ENCODE results near the gene SORCS3.

SORCS3 gene

DNA sequence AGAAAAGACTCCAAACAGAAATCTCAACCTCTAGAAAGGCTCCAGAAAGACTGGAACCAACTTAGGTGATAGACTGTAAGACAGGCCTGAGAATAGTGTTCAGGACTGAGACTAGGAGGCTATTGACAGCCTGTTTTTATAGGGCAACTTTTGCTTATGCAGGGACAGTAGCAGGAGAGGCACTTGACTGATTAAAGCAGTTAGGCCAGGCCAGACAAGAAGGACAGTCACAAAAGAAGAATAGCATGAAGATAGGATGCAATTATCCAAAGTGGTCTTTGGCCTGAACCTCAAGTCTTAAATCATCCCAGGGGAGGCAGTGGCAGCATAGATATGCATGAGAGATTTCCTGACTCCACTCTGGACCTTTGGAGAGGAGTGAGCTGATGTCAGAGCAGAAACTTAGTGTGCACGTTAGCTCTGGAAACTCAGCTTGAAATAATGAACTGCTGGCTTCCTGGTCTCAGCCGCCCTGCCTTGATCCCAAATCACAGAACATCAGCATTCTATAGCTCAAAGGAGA, 290.6 kb downstream of the SORCS3 start:
- H3K4me1 Mint-ChIP-seq = peaks cover 18% of the 10 kb centered on the region
- no peak overlapping the region for H3K4me3 Mint-ChIP-seq
- H3K9me3 Mint-ChIP-seq = no peaks in the 10 kb centered on the region
- peaks cover 16% of the 10 kb centered on the region for H3K27me3 Mint-ChIP-seq (ENCODE audit: low read depth, poor library complexity)
- no peaks in the 10 kb centered on the region for H3K36me3 Mint-ChIP-seq (ENCODE audit: low read depth)
- peak overlapping the region; percentile 57 for H3K27ac Mint-ChIP-seq
- no peak for TF ChIP-seq CTCF (IDR thresholded peaks at IDR 0.05)
- no peak for DNase-seq

DNA sequence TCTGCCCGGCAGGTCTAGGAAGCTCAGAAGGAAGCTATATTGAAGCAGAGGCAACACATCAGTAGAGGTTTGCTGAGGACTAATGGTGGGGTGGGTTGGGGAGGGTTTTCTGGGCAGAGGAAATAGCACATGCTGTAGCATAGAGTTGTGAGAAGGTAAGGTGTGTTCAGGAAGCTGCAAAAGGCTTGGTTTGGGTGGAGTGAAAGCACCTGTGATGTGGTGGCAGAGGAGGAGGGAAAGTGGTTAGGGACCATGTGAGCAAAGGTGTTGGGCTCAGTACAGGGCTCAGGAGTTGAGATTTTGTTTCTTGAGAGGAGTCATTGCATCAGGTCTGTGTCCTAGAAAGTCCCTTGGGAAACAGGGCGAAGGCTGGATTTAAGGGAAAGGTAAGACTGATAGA, 294.6 kb downstream of the SORCS3 start:
- H3K36me3 Mint-ChIP-seq (ENCODE audit: low read depth) = no peaks in the 10 kb centered on the region
- peaks cover 7% of the 10 kb centered on the region for H3K27me3 Mint-ChIP-seq (ENCODE audit: low read depth, poor library complexity)

GRCh38 chr10:104937567-104937966, 296.5 kb downstream of the SORCS3 start:
- Mint-ChIP-seq H3K4me3 (no peak overlapping the region), H3K27me3 (ENCODE audit: low read depth, poor library complexity) (peaks cover 7% of the 10 kb centered on the region)
- no peak for TF ChIP-seq CTCF (IDR thresholded peaks at IDR 0.05)

More for the DNA sequence above, 294.6 kb downstream of the SORCS3 start:
- no peak for DNase-seq
- no peak for TF ChIP-seq CTCF (IDR thresholded peaks at IDR 0.05)
- Mint-ChIP-seq H3K27ac (no peak overlapping the region), H3K9me3 (no peaks in the 10 kb centered on the region), H3K4me1 (peaks cover 32% of the 10 kb centered on the region), H3K4me3 (no peak overlapping the region)

GRCh38 chr10:104938031-104938430, 296.9 kb downstream of the SORCS3 start:
- Mint-ChIP-seq H3K27me3 (ENCODE audit: low read depth, poor library complexity) (peaks cover 7% of the 10 kb centered on the region), H3K4me1 (peaks cover 14% of the 10 kb centered on the region), H3K36me3 (ENCODE audit: low read depth) (no peaks in the 10 kb centered on the region), H3K27ac (no peak overlapping the region), H3K4me3 (no peak overlapping the region), H3K9me3 (no peaks in the 10 kb centered on the region)
- no peak for DNase-seq
- no peak for TF ChIP-seq CTCF (IDR thresholded peaks at IDR 0.05)

More at GRCh38 chr10:104937567-104937966, 296.5 kb downstream of the SORCS3 start:
- H3K27ac Mint-ChIP-seq = no peak overlapping the region
- H3K9me3 Mint-ChIP-seq = no peaks in the 10 kb centered on the region
- no peak for DNase-seq
- peaks cover 14% of the 10 kb centered on the region for H3K4me1 Mint-ChIP-seq
- no peaks in the 10 kb centered on the region for H3K36me3 Mint-ChIP-seq (ENCODE audit: low read depth)

DNA sequence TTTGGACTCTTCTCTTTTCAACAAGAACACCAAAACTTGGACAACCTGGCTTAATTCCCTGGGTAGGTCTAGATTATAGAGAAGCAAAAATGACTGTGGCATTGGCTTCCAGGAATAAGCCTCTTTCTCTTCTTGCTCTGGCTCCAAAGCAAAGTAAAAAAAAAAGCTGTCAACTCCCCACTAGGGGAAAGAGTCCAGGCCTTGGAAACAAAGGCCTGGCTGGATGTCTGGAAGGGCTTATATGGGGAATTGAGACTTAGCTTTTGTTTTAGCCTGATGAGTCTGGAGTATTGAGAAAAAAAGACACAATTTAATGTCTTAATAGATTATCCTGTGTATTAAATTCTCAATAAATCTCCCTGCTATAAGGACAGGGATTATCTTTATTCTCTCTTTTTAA, 300.6 kb downstream of the SORCS3 start:
- no peak overlapping the region for H3K27ac Mint-ChIP-seq
- no peaks in the 10 kb centered on the region for H3K36me3 Mint-ChIP-seq (ENCODE audit: low read depth)
- H3K27me3 Mint-ChIP-seq (ENCODE audit: low read depth, poor library complexity) = peaks cover 3% of the 10 kb centered on the region
- no peak for DNase-seq
- H3K4me1 Mint-ChIP-seq = peaks cover 15% of the 10 kb centered on the region
- H3K4me3 Mint-ChIP-seq = no peak overlapping the region
- H3K9me3 Mint-ChIP-seq = no peaks in the 10 kb centered on the region
- TF ChIP-seq CTCF (IDR thresholded peaks at IDR 0.05) = no peak

- Mint-ChIP-seq H3K27me3 (ENCODE audit: low read depth, poor library complexity) (peaks cover 18% of the 10 kb centered on the region), H3K9me3 (no peaks in the 10 kb centered on the region), H3K4me3 (no peak overlapping the region), H3K4me1 (peaks cover 9% of the 10 kb centered on the region), H3K27ac (no peak overlapping the region), H3K36me3 (ENCODE audit: low read depth) (no peaks in the 10 kb centered on the region)
- TF ChIP-seq CTCF (IDR thresholded peaks at IDR 0.05) = no peak
- peak; percentile 10 for DNase-seq
Measured at GRCh38 chr10:104947314-104947713, 306.2 kb downstream of the SORCS3 start.
